Measurements from ENCODE around the gene B4GALNT1. TPM values are rescaled to one million over a fixed set of nuclear protein-coding genes. Genes with fewer than 3 reads are reported as not detected.

The B4GALNT1 gene
- total and polyA plus RNA-seq, 2 of the 13 experiments (the other 11 are each of a cell fraction or from before 2014, with no cell fraction given), result 4.5 to 5.4 TPM

DNA sequence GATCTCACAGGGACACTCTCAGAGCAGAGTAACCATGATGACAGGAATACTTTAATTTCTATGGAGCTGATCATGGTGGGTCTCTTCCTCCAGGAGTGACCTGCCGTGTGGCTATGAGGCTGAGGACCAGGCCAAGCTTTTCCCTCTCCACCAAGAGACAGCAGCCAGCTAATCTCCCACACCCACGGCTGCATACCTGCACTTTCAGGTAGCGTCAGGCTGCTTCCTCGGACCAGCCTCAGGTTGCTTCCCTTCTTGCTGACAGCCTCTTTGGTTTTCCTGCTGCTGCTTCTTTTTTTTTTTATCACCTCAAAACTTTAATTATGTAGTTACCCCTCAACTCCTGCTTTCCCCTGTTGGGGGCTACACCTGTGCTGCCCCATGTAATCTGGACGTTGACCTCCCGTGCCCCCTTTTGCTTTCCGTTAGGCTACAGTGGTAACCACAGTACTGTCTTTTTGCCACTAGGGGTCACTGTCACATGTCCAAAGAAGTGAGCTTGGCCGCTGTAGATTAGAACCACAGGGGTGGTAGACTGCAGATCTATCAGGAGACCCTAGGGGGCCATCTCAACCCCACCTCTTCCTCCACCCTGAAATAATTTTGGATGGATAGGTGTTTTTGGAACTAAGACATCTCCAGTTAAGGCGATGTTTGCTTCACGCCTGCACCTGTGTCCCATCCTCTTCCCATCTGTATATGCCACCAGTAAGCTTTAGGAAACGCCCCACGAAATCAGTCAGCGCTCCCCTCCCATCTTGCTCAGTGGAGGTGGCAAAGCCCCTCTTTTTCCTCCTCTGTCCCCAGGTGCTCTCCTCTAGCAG lies 49.8 kb downstream of the B4GALNT1 start (continued):
- TF ChIP-seq XBP1 (CRISPR knock-in tag; IDR thresholded peaks at IDR 0.05) (no peak), ZNF83 (CRISPR knock-in tag; IDR thresholded peaks at IDR 0.05; ENCODE audit: borderline replicate concordance) (no peak), KDM2A (CRISPR knock-in tag; IDR thresholded peaks at IDR 0.05; ENCODE audit: borderline replicate concordance, low read depth) (0 out of 2 replicates have a peak, but pooled peaks have one; percentile 52), TAF1 (CRISPR knock-in tag; IDR thresholded peaks at IDR 0.05) (no peak), NR2F1 (CRISPR knock-in tag; IDR thresholded peaks at IDR 0.05) (peak in 1 of 2 experiments; percentile 61; a peak in 1 of 4 replicates), ZNF274 (CRISPR knock-in tag; IDR thresholded peaks at IDR 0.05) (0 out of 2 replicates have a peak, but pooled peaks have one; percentile 22), RAD21 (CRISPR knock-in tag; IDR thresholded peaks at IDR 0.05) (peak; percentile 90), ZNF460 (CRISPR knock-in tag; IDR thresholded peaks at IDR 0.05; ENCODE audit: borderline replicate concordance) (no peak), ZBTB42 (CRISPR knock-in tag; IDR thresholded peaks at IDR 0.05) (no peak), SAP130 (CRISPR knock-in tag; IDR thresholded peaks at IDR 0.05; ENCODE audit: low read depth) (peak; percentile 47), GTF3A (CRISPR knock-in tag; conservative IDR thresholded peaks at IDR 0.05) (no peak), NPAS2 (CRISPR knock-in tag; IDR thresholded peaks at IDR 0.05; ENCODE audit: borderline replicate concordance) (no peak), SP5 (CRISPR knock-in tag; IDR thresholded peaks at IDR 0.05; ENCODE audit: borderline replicate concordance, low read depth) (no peak), ZNF3 (CRISPR knock-in tag; IDR thresholded peaks at IDR 0.05) (no peak), MXD4 (CRISPR knock-in tag; IDR thresholded peaks at IDR 0.05) (peak; percentile 27; the same call in 1 of the 2 replicates), FOSL2 (CRISPR knock-in tag; IDR thresholded peaks at IDR 0.05) (peak; percentile 28), ZNF253 (CRISPR knock-in tag; IDR thresholded peaks at IDR 0.05; ENCODE audit: borderline replicate concordance) (0 out of 2 replicates have a peak, but pooled peaks have one; percentile 56)
- TF ChIP-seq, protein P1, sequence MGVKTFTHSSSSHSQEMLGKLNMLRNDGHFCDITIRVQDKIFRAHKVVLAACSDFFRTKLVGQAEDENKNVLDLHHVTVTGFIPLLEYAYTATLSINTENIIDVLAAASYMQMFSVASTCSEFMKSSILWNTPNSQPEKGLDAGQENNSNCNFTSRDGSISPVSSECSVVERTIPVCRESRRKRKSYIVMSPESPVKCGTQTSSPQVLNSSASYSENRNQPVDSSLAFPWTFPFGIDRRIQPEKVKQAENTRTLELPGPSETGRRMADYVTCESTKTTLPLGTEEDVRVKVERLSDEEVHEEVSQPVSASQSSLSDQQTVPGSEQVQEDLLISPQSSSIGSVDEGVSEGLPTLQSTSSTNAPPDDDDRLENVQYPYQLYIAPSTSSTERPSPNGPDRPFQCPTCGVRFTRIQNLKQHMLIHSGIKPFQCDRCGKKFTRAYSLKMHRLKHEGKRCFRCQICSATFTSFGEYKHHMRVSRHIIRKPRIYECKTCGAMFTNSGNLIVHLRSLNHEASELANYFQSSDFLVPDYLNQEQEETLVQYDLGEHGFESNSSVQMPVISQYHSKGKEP (CRISPR knock-in tag; IDR thresholded peaks at IDR 0.05), result no peak
- TF ChIP-seq, protein P2, sequence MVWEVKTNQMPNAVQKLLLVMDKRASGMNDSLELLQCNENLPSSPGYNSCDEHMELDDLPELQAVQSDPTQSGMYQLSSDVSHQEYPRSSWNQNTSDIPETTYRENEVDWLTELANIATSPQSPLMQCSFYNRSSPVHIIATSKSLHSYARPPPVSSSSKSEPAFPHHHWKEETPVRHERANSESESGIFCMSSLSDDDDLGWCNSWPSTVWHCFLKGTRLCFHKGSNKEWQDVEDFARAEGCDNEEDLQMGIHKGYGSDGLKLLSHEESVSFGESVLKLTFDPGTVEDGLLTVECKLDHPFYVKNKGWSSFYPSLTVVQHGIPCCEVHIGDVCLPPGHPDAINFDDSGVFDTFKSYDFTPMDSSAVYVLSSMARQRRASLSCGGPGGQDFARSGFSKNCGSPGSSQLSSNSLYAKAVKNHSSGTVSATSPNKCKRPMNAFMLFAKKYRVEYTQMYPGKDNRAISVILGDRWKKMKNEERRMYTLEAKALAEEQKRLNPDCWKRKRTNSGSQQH (CRISPR knock-in tag; IDR thresholded peaks at IDR 0.05; ENCODE audit: low read depth), result 0 out of 2 replicates have a peak, but pooled peaks have one; percentile 45
- TF ChIP-seq, protein P3, sequence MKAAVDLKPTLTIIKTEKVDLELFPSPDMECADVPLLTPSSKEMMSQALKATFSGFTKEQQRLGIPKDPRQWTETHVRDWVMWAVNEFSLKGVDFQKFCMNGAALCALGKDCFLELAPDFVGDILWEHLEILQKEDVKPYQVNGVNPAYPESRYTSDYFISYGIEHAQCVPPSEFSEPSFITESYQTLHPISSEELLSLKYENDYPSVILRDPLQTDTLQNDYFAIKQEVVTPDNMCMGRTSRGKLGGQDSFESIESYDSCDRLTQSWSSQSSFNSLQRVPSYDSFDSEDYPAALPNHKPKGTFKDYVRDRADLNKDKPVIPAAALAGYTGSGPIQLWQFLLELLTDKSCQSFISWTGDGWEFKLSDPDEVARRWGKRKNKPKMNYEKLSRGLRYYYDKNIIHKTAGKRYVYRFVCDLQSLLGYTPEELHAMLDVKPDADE (CRISPR knock-in tag; IDR thresholded peaks at IDR 0.05), result no peak
- TF ChIP-seq, protein P4, sequence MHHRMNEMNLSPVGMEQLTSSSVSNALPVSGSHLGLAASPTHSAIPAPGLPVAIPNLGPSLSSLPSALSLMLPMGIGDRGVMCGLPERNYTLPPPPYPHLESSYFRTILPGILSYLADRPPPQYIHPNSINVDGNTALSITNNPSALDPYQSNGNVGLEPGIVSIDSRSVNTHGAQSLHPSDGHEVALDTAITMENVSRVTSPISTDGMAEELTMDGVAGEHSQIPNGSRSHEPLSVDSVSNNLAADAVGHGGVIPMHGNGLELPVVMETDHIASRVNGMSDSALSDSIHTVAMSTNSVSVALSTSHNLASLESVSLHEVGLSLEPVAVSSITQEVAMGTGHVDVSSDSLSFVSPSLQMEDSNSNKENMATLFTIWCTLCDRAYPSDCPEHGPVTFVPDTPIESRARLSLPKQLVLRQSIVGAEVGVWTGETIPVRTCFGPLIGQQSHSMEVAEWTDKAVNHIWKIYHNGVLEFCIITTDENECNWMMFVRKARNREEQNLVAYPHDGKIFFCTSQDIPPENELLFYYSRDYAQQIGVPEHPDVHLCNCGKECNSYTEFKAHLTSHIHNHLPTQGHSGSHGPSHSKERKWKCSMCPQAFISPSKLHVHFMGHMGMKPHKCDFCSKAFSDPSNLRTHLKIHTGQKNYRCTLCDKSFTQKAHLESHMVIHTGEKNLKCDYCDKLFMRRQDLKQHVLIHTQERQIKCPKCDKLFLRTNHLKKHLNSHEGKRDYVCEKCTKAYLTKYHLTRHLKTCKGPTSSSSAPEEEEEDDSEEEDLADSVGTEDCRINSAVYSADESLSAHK (CRISPR knock-in tag; IDR thresholded peaks at IDR 0.05; ENCODE audit: borderline replicate concordance), result no peak
- TF ChIP-seq, protein P5, sequence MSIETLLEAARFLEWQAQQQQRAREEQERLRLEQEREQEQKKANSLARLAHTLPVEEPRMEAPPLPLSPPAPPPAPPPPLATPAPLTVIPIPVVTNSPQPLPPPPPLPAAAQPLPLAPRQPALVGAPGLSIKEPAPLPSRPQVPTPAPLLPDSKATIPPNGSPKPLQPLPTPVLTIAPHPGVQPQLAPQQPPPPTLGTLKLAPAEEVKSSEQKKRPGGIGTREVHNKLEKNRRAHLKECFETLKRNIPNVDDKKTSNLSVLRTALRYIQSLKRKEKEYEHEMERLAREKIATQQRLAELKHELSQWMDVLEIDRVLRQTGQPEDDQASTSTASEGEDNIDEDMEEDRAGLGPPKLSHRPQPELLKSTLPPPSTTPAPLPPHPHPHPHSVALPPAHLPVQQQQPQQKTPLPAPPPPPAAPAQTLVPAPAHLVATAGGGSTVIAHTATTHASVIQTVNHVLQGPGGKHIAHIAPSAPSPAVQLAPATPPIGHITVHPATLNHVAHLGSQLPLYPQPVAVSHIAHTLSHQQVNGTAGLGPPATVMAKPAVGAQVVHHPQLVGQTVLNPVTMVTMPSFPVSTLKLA (IDR thresholded peaks at IDR 0.05), result no peak
